NCI-H2029 (cell line): Measurements from ENCODE around the gene KRTAP6-2.

Experiments used
- DNase-seq: peaks from one replicate; lab custom pipeline; 2025; lab: John Stamatoyannopoulos, UW

Gene KRTAP6-2

DNA sequence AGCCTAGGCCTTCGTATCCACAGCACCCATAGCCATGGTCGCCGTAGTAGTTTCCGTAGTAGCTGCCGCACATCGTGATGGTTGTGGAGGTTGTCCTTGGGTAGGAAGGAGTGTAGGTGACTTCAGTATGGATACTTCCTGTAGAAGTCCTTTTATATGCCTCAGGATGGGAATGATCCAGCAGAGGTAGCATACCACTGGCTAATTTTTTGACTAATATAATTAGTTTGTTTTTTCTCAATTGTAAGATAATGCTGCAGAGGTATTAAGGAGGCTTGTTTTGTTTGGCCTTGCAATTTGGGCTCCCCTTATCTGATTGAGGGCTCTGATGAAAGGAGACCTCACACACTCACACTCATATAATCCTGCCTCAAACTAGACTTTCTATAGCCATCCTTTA lies at the start of gene KRTAP6-2:
Gene KRTAP6-2, minus strand, starts transcription at position 101 of the 400 bp plus-strand sequence. Its CDS starts 28 bp downstream, at position 73.
- no peak for DNase-seq

GRCh38 chr21:30646904-30647414 lies 48.3 kb upstream of the KRTAP6-2 start:
- no peak for DNase-seq

- DNase-seq, result no peak
Measured at GRCh38 chr21:30642564-30642963, 43.9 kb upstream of the KRTAP6-2 start, which contains the start of gene KRTAP20-3. Gene KRTAP20-3, plus strand, starts transcription at chr21:30642864.

DNA sequence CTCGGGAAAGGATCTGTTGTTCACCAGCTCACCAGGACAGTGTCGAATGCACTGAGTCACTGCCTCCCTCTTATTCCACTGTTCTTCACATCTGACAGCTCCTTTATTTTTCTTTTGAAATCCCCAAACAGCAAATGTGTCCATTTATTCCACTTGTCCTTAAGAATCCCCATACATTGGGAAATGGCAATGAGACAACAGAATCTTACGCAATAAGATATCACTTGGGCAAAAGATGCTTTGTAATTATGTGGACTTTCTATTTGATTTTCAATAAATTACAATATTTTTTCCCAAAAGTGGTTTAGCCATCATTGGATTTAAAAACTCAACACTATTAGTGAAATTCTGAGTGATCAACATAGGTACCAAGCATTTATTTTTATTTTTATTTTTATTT lies 40.0 kb upstream of the KRTAP6-2 start:
- no peak for DNase-seq

- no peak for DNase-seq
Measured at GRCh38 chr21:30634906-30635305, 36.2 kb upstream of the KRTAP6-2 start, which contains the start of gene KRTAP20-2. Gene KRTAP20-2, plus strand, starts transcription at chr21:30635206. Its CDS starts 58 bp downstream, at chr21:30635264.

GRCh38 chr21:30629200-30629599 lies 30.5 kb upstream of the KRTAP6-2 start:
- no peak for DNase-seq

GRCh38 chr21:30628109-30628508 lies 29.4 kb upstream of the KRTAP6-2 start:
- DNase-seq, result no peak

DNA sequence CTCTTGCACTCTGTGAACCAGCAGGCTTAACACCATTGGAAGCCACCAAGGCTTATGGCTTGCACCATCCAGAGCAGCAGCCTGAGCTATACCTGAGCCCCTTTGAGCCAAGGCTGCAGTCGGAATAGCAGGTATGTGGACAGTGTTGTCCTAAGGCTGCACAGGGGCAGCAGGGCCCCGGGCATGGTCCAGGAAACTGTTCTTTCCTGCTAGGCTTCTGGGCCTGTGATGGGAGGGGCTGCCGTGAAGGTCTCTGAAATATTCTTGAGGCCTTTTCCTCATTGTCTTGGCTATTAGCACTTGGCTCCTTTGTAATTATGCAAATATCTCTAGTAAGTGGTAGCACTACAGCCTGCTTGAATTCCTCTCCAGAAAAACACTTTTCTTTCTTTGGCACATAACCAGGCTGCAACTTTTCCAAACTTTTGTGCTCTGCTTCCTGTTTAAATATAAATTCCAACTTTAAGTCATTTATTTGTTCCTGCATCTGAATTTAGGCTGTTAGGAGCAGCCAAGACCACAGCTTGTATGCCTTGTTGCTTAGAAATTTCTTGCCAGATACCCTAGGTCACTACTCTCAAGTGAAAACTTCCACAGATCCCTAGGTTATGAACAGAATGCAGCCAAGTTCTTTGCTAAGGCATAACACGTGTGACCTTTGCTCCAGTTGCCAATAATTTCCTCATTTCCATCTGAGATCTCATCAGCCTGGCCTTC lies 26.9 kb upstream of the KRTAP6-2 start:
- DNase-seq, result no peak

DNA sequence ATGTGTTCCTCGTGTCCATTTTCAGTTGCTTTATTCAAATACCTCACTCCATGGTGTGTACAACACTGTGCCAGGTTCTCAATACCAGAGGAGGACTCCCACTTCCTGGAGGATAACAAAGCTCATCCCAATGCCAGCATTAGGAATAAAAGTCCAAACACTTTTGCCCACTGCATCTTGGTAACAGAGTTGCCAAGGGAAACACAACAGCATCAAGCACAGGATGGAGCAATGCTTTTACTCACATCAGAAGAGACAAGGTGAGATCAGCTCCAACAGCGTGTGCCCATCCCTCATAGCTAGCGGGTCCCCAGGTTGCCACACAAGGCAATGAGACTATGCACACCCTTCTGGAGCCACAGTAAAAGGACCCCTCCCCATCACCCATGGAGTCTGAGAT lies 24.7 kb upstream of the KRTAP6-2 start:
- no peak for DNase-seq

GRCh38 chr21:30620522-30620921 lies 21.8 kb upstream of the KRTAP6-2 start, which contains the start of gene KRTAP20-4:
Gene KRTAP20-4, plus strand, starts transcription at chr21:30620627.
- DNase-seq, result no peak

DNA sequence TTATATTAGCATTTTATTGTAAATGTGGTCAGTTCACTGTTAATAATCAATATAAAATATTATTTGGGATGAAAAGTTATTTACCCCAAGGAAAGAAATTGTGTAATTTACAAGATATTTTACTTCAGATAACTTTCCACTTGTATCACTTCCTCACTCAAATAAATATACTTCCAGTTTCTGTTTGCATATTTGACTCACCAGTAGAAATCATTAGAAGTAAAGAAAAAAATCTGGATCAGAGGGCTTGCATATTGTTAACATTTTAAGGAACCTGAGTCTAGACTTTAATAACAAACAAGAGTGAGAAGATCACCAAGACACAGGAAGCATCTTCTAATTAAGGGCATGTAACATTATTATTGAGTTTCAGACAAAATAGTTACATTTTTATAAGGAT lies 21.4 kb upstream of the KRTAP6-2 start:
- no peak for DNase-seq

GRCh38 chr21:30616125-30616524 lies 17.4 kb upstream of the KRTAP6-2 start, which contains the start of gene KRTAP20-1:
Gene KRTAP20-1, plus strand, starts transcription at chr21:30616425. Its CDS starts 30 bp downstream, at chr21:30616455.
- DNase-seq, result no peak

- no peak for DNase-seq
Measured at GRCh38 chr21:30615199-30615598, 16.5 kb upstream of the KRTAP6-2 start.

GRCh38 chr21:30613836-30614235 lies 15.1 kb upstream of the KRTAP6-2 start, which contains the start of gene KRTAP6-1:
Gene KRTAP6-1, minus strand, starts transcription at chr21:30613930. Its CDS starts 26 bp downstream, at chr21:30613904.
- DNase-seq, result no peak

GRCh38 chr21:30612132-30612531 lies 13.4 kb upstream of the KRTAP6-2 start:
- DNase-seq, result no peak

DNA sequence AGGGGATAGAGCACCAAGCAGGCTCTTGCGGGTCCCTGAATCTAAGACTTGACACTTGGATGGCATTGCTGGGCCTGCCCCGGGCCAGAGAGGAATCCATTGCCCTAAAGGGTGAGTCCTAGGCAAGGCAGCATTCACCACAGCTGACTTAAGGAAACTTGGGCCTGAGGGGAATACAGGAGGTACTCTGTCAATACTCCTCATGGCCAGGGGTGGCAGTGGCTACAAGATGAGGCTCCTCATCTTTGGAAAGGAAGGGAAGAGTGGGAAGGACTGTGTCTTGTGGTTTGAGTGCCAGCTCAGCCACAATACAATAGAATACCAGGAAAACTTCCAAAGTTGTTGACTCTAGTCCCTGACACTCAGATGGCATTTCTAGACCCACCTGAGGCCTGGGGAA lies 7.3 kb upstream of the KRTAP6-2 start:
- DNase-seq, result no peak

DNA sequence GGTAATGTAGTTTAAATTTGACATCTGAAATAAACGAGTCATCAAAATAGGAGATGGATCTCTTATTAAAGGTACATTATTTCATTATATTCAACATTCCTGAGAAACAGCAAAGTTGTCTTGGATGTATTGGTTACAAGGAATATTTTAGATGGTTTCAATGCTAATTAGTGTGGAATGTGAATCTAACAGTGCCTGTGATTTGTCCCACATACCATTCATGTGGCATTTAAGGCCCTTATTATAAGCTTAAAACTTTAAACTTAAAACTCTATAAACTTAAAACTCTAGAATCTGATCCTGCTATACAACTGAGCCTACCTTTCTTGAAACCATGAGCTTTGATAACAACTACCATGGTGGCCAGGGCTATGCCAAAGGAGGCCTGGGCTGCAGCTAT lies 2.1 kb upstream of the KRTAP6-2 start, which contains the start of gene KRTAP22-1:
Gene KRTAP22-1, plus strand, starts transcription at position 301 of the 400 bp plus-strand sequence.
- no peak for DNase-seq

DNA sequence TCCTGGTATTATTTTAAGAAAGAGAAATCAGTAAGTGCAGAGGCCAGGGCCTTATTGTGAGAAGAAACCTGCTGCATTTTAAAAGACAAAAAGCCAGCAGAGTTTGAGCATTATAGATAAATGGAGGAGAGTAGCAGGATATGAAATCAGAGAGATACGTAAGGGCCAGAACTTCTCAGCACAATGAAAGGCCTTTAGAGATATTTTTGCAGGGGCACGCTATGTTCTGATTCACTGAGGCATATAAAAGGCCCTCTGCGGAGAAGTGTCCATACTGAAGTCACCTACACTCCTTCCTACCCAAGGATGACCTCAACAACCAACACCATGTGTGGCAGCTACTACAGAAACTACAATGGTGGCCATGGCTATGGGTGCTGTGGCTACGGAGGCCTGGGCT lies 6.6 kb downstream of the KRTAP6-2 start, which contains the start of gene KRTAP6-3:
Gene KRTAP6-3, plus strand, starts transcription at position 301 of the 400 bp plus-strand sequence. Its CDS starts 6 bp downstream, at position 307.
- no peak for DNase-seq

GRCh38 chr21:30590297-30590696 lies 8.4 kb downstream of the KRTAP6-2 start, which contains the start of gene KRTAP22-2:
Gene KRTAP22-2, minus strand, starts transcription at chr21:30590397.
- no peak for DNase-seq

DNA sequence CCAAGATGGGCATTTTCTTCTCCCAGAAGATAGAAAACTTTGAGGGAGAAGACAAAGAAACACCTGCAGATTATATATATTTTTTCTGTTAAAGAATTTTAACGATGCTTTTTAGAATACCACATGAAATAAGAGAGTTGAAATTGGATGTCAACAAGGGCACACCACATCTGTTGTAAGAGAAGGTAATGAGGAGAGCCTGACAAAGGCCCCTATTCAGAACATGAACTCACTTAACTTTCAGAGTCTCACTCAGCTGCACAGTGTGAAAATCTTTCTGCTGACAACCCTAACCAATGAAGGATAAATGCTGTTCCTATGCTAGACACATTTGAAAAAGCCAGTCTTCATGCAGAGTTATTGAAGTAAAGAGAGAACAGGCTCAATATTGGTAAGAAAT lies 15.8 kb downstream of the KRTAP6-2 start:
- no peak for DNase-seq

DNA sequence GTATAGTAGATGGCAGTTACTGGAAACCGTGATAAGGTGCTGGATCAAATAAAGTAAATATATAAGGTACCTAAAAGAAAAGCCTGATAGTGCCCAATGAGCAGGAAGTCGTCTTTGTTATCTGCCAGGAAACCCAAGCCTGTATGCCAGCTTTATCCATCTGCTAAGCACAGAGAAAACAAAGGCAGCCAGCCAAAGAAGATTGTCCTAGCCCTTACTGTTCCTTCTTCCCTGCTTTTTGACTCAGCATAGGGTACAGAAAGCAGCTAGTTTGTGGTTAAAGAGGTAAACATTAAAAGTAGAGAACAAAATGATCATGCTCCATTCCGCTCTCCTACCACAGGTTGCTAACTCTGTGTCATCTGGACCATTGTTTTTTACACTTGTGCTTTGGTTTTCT lies 18.6 kb downstream of the KRTAP6-2 start:
- no peak for DNase-seq

DNA sequence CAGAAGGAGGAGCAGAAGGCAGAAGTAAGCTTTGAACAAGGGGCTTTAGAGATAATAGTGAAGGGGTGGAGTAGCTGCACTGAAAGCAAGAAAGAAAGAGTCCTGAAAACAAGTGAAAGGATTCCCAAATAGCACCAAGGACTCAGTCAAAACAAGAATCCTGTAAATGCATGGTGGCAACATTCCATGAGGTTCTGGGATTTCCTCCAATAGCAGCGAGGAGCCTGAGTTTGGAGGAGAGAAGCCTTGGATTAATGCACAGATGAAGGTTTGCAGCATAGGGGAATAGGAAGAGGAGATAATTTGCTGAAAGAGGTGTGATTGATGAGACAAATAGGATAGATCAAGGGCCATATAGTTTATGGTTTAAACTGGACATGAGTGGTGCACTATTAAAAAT lies 19.4 kb downstream of the KRTAP6-2 start:
- DNase-seq, result no peak

DNA sequence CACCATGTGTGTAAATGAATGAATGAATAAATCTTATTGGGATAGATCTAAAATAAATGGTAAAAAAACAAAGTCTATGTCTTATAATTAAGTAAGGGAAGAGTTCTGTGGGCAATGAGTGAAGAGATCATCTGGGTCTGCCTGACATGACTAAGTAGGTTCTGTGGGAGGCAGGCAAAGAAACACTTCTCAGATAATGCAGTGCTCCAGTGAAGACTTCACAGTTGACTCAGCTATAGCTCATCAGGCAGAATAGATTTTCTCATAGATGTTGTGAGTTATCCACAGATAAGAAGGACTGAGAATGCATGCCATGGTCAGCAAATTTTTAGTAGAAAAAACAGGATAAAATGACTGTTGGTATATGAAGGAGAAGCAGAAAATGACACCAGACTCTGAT lies 20.9 kb downstream of the KRTAP6-2 start:
- DNase-seq, result no peak
